H1 (cell line): Measurements from ENCODE around the gene RIMS1. TPM values are rescaled to one million over a fixed set of nuclear protein-coding genes. Genes with fewer than 3 reads are reported as not detected.

Experiments used
- CTCF ChIA-PET: fragments of 300-600 bp; sonication (Branson Sonifier 250); formaldehyde crosslinking; loops from one replicate; lab custom pipeline; 2021; ENCODE audit not compliant: partially characterized antibody; lab: Charles Lee
- POLR2A ChIA-PET: fragments of 300-600 bp; sonication (Branson Sonifier 250); formaldehyde crosslinking; loops from one replicate; lab custom pipeline; 2021; ENCODE audit warnings: inconsistent platforms; ENCODE audit not compliant: partially characterized antibody; lab: Charles Lee
- DNase-seq, 2 experiments: peaks; one replicate each; pipeline versions ENCODE4 v3.0.0 to v3.0.0-alpha.2; 2010 to 2022; ENCODE audit warnings: low spot score in 2 of 2, low read depth in 1 of 2, mixed read lengths in 1 of 2
- FAIRE-seq: peaks from 2 replicates; lab custom pipeline; 2011; peaks lifted over from hg19 to GRCh38; lab: Jason Lieb, UNC
- H2AFZ ChIP-seq: 2 replicates; pipeline ENCODE4 v1.8.1; 2012; ENCODE audit warnings: low read length, inconsistent platforms
- H2AK5ac ChIP-seq: 2 replicates; pipeline ENCODE4 v1.6.1; 2013; ENCODE audit warnings: low read depth, low read length
- H2BK120ac ChIP-seq: replicated peaks from 2 replicates; pipeline ENCODE3; 2013; ENCODE audit warnings: low read depth, low read length, inconsistent platforms
- H2BK12ac ChIP-seq: 2 replicates; pipeline ENCODE4 v1.6.1; 2013; ENCODE audit warnings: low read depth, low read length
- H2BK15ac ChIP-seq: 2 replicates; pipeline ENCODE4 v1.6.1; 2013; ENCODE audit warnings: low read length
- H2BK20ac ChIP-seq: 2 replicates; pipeline ENCODE4 v1.6.1; 2013; ENCODE audit warnings: low read length
- H2BK5ac ChIP-seq: 2 replicates; pipeline ENCODE4 v1.6.1; 2013; ENCODE audit warnings: low read depth, low read length
- H3K14ac ChIP-seq: 2 replicates; pipeline ENCODE4 v1.6.1; 2013; ENCODE audit warnings: inconsistent platforms; ENCODE audit not compliant: insufficient read length
- H3K18ac ChIP-seq: 2 replicates; pipeline ENCODE4 v1.6.1; 2013; ENCODE audit warnings: low read length; ENCODE audit errors: extremely low read depth
- H3K23ac ChIP-seq: 2 replicates; pipeline ENCODE4 v1.6.1; 2013; ENCODE audit warnings: inconsistent platforms; ENCODE audit not compliant: insufficient read length
- H3K23me2 ChIP-seq: 2 replicates; pipeline ENCODE4 v1.6.1; 2013; ENCODE audit warnings: low read depth, low read length
- H3K27ac ChIP-seq: 2 replicates; pipeline ENCODE4 v1.6.1; 2011; ENCODE audit warnings: low read depth, low read length, inconsistent platforms
- H3K27me3 ChIP-seq, 4 experiments: replicated peaks in 1 of 4; 1 replicate in 1 of 4; 2 replicates in 3 of 4; pipeline versions ENCODE4 v1.6.1 to v1.8.1; 2011 to 2013; ENCODE audit warnings: low read length in 3 of 4, mild to moderate bottlenecking in 3 of 4, inconsistent platforms in 2 of 4, mixed read lengths in 2 of 4, moderate library complexity in 1 of 4; ENCODE audit not compliant: control insufficient read depth in 3 of 4, insufficient read depth in 3 of 4; ENCODE audit errors: extremely low read depth in 1 of 4
- H3K36me3 ChIP-seq, 4 experiments: 2 replicates each; pipeline versions ENCODE4 v1.6.1 to v1.8.1; 2011 to 2013; ENCODE audit warnings: mild to moderate bottlenecking in 4 of 4, low read length in 3 of 4, moderate library complexity in 2 of 4, control low read depth in 1 of 4, inconsistent platforms in 1 of 4; ENCODE audit not compliant: insufficient read depth in 4 of 4, control insufficient read depth in 2 of 4
- H3K4ac ChIP-seq: replicated peaks from 2 replicates; pipeline ENCODE3; 2013; ENCODE audit warnings: low read length, low read depth, mixed read lengths, inconsistent platforms; ENCODE audit not compliant: insufficient read length
- H3K4me1 ChIP-seq, 4 experiments: replicated peaks in 1 of 4; 1 replicate in 1 of 4; 2 replicates in 3 of 4; pipeline versions ENCODE4 v1.6.1 to v1.8.1; 2011 to 2013; ENCODE audit warnings: low read length in 3 of 4, inconsistent platforms in 2 of 4, mixed read lengths in 1 of 4; ENCODE audit not compliant: insufficient read depth in 4 of 4, control insufficient read depth in 3 of 4
- H3K4me2 ChIP-seq, 2 experiments: 2 replicates each; pipeline versions ENCODE4 v1.6.1 to v1.8.1; 2011 to 2013; ENCODE audit warnings: low read depth in 2 of 2, low read length in 2 of 2, control low read depth in 1 of 2, inconsistent platforms in 1 of 2, mild to moderate bottlenecking in 1 of 2; ENCODE audit not compliant: insufficient read depth in 1 of 2
- H3K4me3 ChIP-seq, 4 experiments: fragments of 200-600, 300-600 bp in 1 of 4; sonication (generic), shearing (Covaris generic), sonication (Bioruptor Twin) in 1 of 4; 2 replicates each; pipeline versions ENCODE4 v1.5.1 to v1.8.1; 2011 to 2016; ENCODE audit warnings: low read length in 4 of 4, low read depth in 3 of 4, control low read depth in 2 of 4, inconsistent platforms in 2 of 4, mild to moderate bottlenecking in 2 of 4, mixed read lengths in 1 of 4, moderate library complexity in 1 of 4; ENCODE audit not compliant: insufficient read depth in 2 of 4; ENCODE audit errors: extremely low read depth in 1 of 4
- H3K56ac ChIP-seq: replicated peaks from 2 replicates; pipeline ENCODE3; 2013; ENCODE audit warnings: low read depth, mild to moderate bottlenecking, mixed read lengths, low read length, inconsistent platforms; ENCODE audit not compliant: insufficient read length
- H3K79me1 ChIP-seq: 2 replicates; pipeline ENCODE4 v1.6.1; 2013; ENCODE audit warnings: low read depth, low read length, control low read depth
- H3K79me2 ChIP-seq, 2 experiments: 2 replicates each; pipeline versions ENCODE4 v1.6.1 to v1.8.1; 2012 to 2013; ENCODE audit warnings: low read length in 2 of 2, mild to moderate bottlenecking in 2 of 2, inconsistent platforms in 1 of 2; ENCODE audit not compliant: insufficient read depth in 2 of 2, control insufficient read depth in 1 of 2
- H3K9ac ChIP-seq, 4 experiments: replicated peaks in 1 of 4; 1 replicate in 1 of 4; 2 replicates in 3 of 4; pipeline versions ENCODE4 v1.6.1 to v1.8.1; 2011 to 2013; ENCODE audit warnings: low read depth in 3 of 4, low read length in 3 of 4, control low read depth in 2 of 4, mild to moderate bottlenecking in 2 of 4, moderate library complexity in 2 of 4, inconsistent platforms in 1 of 4; ENCODE audit errors: extremely low read depth in 1 of 4
- H3K9me3 ChIP-seq, 2 experiments: 2 replicates each; pipeline versions ENCODE4 v1.6.1 to v1.8.1; 2012 to 2013; ENCODE audit warnings: mild to moderate bottlenecking in 2 of 2, moderate library complexity in 2 of 2, control low read depth in 1 of 2, inconsistent platforms in 1 of 2, low read depth in 1 of 2, low read length in 1 of 2, mixed read lengths in 1 of 2; ENCODE audit not compliant: insufficient read depth in 2 of 2
- H4K20me1 ChIP-seq, 2 experiments: replicated peaks in 1 of 2; 2 replicates each; pipeline versions ENCODE3 to v1.8.1; 2011 to 2013; ENCODE audit warnings: inconsistent platforms in 2 of 2, low read length in 2 of 2, mild to moderate bottlenecking in 1 of 2; ENCODE audit not compliant: insufficient read depth in 2 of 2, control insufficient read depth in 1 of 2
- H4K5ac ChIP-seq: 2 replicates; pipeline ENCODE4 v1.6.1; 2013; ENCODE audit warnings: low read length, low read depth, mixed read lengths, inconsistent platforms; ENCODE audit not compliant: insufficient read length
- H4K8ac ChIP-seq: 2 replicates; pipeline ENCODE4 v1.8.0; 2013; ENCODE audit warnings: mild to moderate bottlenecking, moderate library complexity, low read length, inconsistent platforms; ENCODE audit not compliant: insufficient read depth; ENCODE audit errors: extremely low read depth
- H4K91ac ChIP-seq: replicated peaks from 2 replicates; pipeline ENCODE3; 2013; ENCODE audit warnings: low read length, mixed read lengths, inconsistent platforms; ENCODE audit not compliant: insufficient read length
- CBX8 ChIP-seq: fragments of 300-800, 300-1000 bp; sonication (generic); IDR thresholded peaks from 2 replicates; pipeline ENCODE4 v1.7.1; 2016; ENCODE audit warnings: low read depth, low read length, borderline replicate concordance
- KDM4A ChIP-seq: IDR thresholded peaks from one replicate; pipeline ENCODE4 v1.7.1; 2012; ENCODE audit warnings: low read depth, mild to moderate bottlenecking, moderate library complexity, low read length, inconsistent platforms; ENCODE audit not compliant: severe bottlenecking
- MAFK ChIP-seq: IDR thresholded peaks from 2 replicates; pipeline ENCODE4 v1.6.1; 2012; ENCODE audit warnings: low read depth, mild to moderate bottlenecking, improper control_type of control experiment, low read length
- RNF2 ChIP-seq: fragments of 200-900, 300-1000 bp; sonication (generic); IDR thresholded peaks from 2 replicates; pipeline ENCODE4 v1.7.1; 2016; ENCODE audit warnings: borderline replicate concordance, low read depth, mild to moderate bottlenecking, antibody characterized with exemption, low read length; ENCODE audit not compliant: poor library complexity, severe bottlenecking; ENCODE audit errors: missing control alignments
- SP4 ChIP-seq: IDR thresholded peaks from 2 replicates; pipeline ENCODE4 v1.6.1; 2012; ENCODE audit warnings: low read length, inconsistent platforms
- TAF7 ChIP-seq: optimal IDR thresholded peaks from 2 replicates; pipeline ENCODE3; 2011; ENCODE audit warnings: low read depth, mild to moderate bottlenecking, inconsistent platforms, low read length, moderate library complexity, borderline replicate concordance
- ZNF274 ChIP-seq: IDR thresholded peaks from 2 replicates; pipeline ENCODE4 v1.7.0; 2012; ENCODE audit warnings: low read length, borderline replicate concordance; ENCODE audit errors: extremely low read depth
- polyA plus RNA-seq, 7 experiments: library from polyadenylated mRNA; depleted of rRNA in 3 of 7; stranded (reverse) in 5 of 7; unstranded in 2 of 7; fragments of >200 nt in 5 of 7; fragments of 200-250 nt in 2 of 7; gene quantifications; 1 replicate in 5 of 7; 2 replicates in 1 of 7; 4 replicates in 1 of 7; pipeline versions ENCODE4 v1.2.1 to v1.2.3, GENCODE V29; 2011 to 2013; ENCODE audit warnings: missing spikeins in 2 of 7, mixed read lengths in 2 of 7
- total RNA-seq: library from RNA; stranded (reverse); fragmentation: NEBNext Ultra II Directional; extraction: Animal tissue kit (Norgen Biotek cat#: 25700); gene quantifications from 2 replicates; pipeline ENCODE4 v1.2.1, GENCODE V29; 2021

Gene RIMS1
- total and polyA plus RNA-seq, 2 of the 8 experiments (the other 6 are each of a cell fraction or from before 2014, with no cell fraction given), result 0.63 to 2.3 TPM

GRCh38 chr6:72282201-72282600, 395.9 kb downstream of the RIMS1 start:
- ChIA-PET POLR2A (no interaction called here), CTCF (interaction anchor here (0.7 kb wide), 1 partner anchor 15 kb away, joined by 4 read pairs; no protein-coding TSS in a partner anchor)
- no peaks in the 10 kb centered on the region for H3K79me1 ChIP-seq
- no peaks in the 10 kb centered on the region for H3K27me3 ChIP-seq
- H2BK5ac ChIP-seq, result no peak overlapping the region
- no peak overlapping the region for H3K9ac ChIP-seq
- no peaks in the 10 kb centered on the region for H4K20me1 ChIP-seq
- H2BK20ac ChIP-seq, result no peak overlapping the region
- H4K8ac ChIP-seq, result no peak overlapping the region
- H4K5ac ChIP-seq, result no peak overlapping the region
- no peaks in the 10 kb centered on the region for H3K4me1 ChIP-seq
- no peak overlapping the region for H3K4me3 ChIP-seq
- no peak overlapping the region for H3K18ac ChIP-seq
- H2BK12ac ChIP-seq, result no peak overlapping the region
- FAIRE-seq, result no peak
- no peak overlapping the region for H4K91ac ChIP-seq
- H3K23ac ChIP-seq, result no peak overlapping the region
- H2BK120ac ChIP-seq, result no peak overlapping the region
- H2AFZ ChIP-seq, result no peak overlapping the region
- no peak overlapping the region for H3K4ac ChIP-seq
- H2AK5ac ChIP-seq, result no peak overlapping the region
- no peak overlapping the region for H3K56ac ChIP-seq
- no peaks in the 10 kb centered on the region; the same call in 1 of the 2 replicates for H3K23me2 ChIP-seq
- H3K79me2 ChIP-seq, result no peaks in the 10 kb centered on the region
- H3K27ac ChIP-seq, result no peak overlapping the region
- H3K36me3 ChIP-seq, result no peaks in the 10 kb centered on the region
- no peak overlapping the region for H3K14ac ChIP-seq
- no peaks in the 10 kb centered on the region for H3K9me3 ChIP-seq
- no peak overlapping the region for H3K4me2 ChIP-seq
- DNase-seq, result no peak
- H2BK15ac ChIP-seq, result no peak overlapping the region
- no peak for TF ChIP-seq SP4
- TF ChIP-seq ZNF274, result no peak
- no peak for TF ChIP-seq KDM4A
- TF ChIP-seq CBX8, result no peak
- TF ChIP-seq TAF7, result no peak
- TF ChIP-seq MAFK, result no peak
- TF ChIP-seq RNF2, result no peak
